ENCODE data around the gene FNIP2.

FNIP2 gene

DNA sequence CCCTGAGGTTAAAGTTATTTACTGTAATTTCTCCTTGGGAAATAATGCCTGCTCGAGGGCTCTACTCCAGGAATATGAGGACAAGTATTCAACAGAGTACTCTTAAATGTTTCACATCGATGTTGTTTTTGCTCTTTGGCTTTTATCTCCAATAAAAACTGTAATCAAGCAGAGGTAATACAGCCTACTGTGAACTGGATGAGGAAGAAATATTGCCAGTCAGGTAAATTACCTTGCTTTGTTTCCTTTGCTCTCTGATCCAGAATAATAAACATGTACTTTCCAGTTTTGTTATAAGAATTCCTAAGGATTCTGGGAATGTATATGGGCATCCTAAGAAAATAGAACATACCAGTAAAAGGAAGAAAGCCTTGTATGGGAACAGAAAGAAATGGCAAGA is 60.4 kb downstream of the FNIP2 start:
- TF ChIP-seq, protein P1, sequence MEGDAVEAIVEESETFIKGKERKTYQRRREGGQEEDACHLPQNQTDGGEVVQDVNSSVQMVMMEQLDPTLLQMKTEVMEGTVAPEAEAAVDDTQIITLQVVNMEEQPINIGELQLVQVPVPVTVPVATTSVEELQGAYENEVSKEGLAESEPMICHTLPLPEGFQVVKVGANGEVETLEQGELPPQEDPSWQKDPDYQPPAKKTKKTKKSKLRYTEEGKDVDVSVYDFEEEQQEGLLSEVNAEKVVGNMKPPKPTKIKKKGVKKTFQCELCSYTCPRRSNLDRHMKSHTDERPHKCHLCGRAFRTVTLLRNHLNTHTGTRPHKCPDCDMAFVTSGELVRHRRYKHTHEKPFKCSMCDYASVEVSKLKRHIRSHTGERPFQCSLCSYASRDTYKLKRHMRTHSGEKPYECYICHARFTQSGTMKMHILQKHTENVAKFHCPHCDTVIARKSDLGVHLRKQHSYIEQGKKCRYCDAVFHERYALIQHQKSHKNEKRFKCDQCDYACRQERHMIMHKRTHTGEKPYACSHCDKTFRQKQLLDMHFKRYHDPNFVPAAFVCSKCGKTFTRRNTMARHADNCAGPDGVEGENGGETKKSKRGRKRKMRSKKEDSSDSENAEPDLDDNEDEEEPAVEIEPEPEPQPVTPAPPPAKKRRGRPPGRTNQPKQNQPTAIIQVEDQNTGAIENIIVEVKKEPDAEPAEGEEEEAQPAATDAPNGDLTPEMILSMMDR (conservative IDR thresholded peaks at IDR 0.05; ENCODE audit: low read length), result no peak
- TF ChIP-seq EZH2phosphoT487 (IDR thresholded peaks at IDR 0.05; ENCODE audit: borderline replicate concordance), result no peak

DNA sequence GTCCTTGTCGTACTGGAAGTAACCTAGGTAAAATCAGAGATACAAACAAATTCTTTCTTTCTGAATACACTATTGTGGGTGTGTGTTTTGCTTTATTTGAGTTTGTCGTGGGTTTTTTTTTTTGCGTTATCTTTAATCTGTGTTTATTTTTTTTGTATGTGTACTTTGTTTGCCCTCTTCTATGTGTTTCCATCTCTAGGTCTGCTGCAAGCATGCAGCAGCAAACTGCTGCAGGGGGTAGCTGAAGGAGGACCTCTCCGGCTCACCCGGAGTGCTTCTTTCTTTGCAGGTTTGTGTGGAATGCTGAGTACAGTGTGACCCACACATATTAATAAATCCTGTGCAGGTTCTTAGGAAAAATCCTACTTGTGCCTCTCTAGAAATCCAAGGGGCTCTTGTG is 64.8 kb downstream of the FNIP2 start:
- Histone ChIP-seq H3K27me3 (ENCODE audit: insufficient read depth, low read length, poor library complexity, severe bottlenecking) (no peaks in the 10 kb centered on the region), H3K9me2 (replicated peaks; ENCODE audit: low read depth, low read length) (no peaks in the 10 kb centered on the region), H3K4me1 (ENCODE audit: insufficient read depth, low read length, poor library complexity, severe bottlenecking) (peaks cover under 1% of the 10 kb centered on the region), H3K4me3 (ENCODE audit: low read length, poor library complexity, severe bottlenecking) (no peak overlapping the region), H3K36me3 (ENCODE audit: insufficient read depth, low read length) (peaks cover 76% of the 10 kb centered on the region), H3K4me2 (ENCODE audit: low read depth, low read length, poor library complexity, severe bottlenecking) (no peak overlapping the region), H2AFZ (ENCODE audit: low read length) (no peak overlapping the region), H4K20me1 (ENCODE audit: insufficient read depth, low read length, poor library complexity, severe bottlenecking) (no peaks in the 10 kb centered on the region), H3K9ac (ENCODE audit: low read depth, low read length, poor library complexity, severe bottlenecking) (no peak overlapping the region), H3K9me3 (ENCODE audit: insufficient read depth, low read depth, low read length) (no peaks in the 10 kb centered on the region), H3F3A (ENCODE audit: low read depth) (no peaks in the 10 kb centered on the region), H3K79me2 (ENCODE audit: insufficient read depth, low read length) (peaks cover 4% of the 10 kb centered on the region; the same call in 1 of the 2 replicates)
- TF ChIP-seq EZH2phosphoT487 (IDR thresholded peaks at IDR 0.05; ENCODE audit: borderline replicate concordance), result no peak
- TF ChIP-seq, protein P1 (conservative IDR thresholded peaks at IDR 0.05; ENCODE audit: low read length), result no peak

More for the DNA sequence above, 60.4 kb downstream of the FNIP2 start:
- Histone ChIP-seq H3K79me2 (ENCODE audit: insufficient read depth, low read length) (peaks cover 38% of the 10 kb centered on the region), H3K4me1 (ENCODE audit: insufficient read depth, low read length, poor library complexity, severe bottlenecking) (peaks cover 44% of the 10 kb centered on the region), H3K9me2 (replicated peaks; ENCODE audit: low read depth, low read length) (no peaks in the 10 kb centered on the region), H3K27me3 (ENCODE audit: insufficient read depth, low read length, poor library complexity, severe bottlenecking) (no peaks in the 10 kb centered on the region), H3F3A (ENCODE audit: low read depth) (peaks cover 5% of the 10 kb centered on the region; the same call in 1 of the 2 replicates), H3K9me3 (ENCODE audit: insufficient read depth, low read depth, low read length) (no peaks in the 10 kb centered on the region), H3K36me3 (ENCODE audit: insufficient read depth, low read length) (peaks cover 49% of the 10 kb centered on the region), H4K20me1 (ENCODE audit: insufficient read depth, low read length, poor library complexity, severe bottlenecking) (no peaks in the 10 kb centered on the region), H3K9ac (ENCODE audit: low read depth, low read length, poor library complexity, severe bottlenecking) (no peak overlapping the region), H2AFZ (ENCODE audit: low read length) (no peak overlapping the region), H3K4me2 (ENCODE audit: low read depth, low read length, poor library complexity, severe bottlenecking) (no peak overlapping the region), H3K4me3 (ENCODE audit: low read length, poor library complexity, severe bottlenecking) (no peak overlapping the region)

DNA sequence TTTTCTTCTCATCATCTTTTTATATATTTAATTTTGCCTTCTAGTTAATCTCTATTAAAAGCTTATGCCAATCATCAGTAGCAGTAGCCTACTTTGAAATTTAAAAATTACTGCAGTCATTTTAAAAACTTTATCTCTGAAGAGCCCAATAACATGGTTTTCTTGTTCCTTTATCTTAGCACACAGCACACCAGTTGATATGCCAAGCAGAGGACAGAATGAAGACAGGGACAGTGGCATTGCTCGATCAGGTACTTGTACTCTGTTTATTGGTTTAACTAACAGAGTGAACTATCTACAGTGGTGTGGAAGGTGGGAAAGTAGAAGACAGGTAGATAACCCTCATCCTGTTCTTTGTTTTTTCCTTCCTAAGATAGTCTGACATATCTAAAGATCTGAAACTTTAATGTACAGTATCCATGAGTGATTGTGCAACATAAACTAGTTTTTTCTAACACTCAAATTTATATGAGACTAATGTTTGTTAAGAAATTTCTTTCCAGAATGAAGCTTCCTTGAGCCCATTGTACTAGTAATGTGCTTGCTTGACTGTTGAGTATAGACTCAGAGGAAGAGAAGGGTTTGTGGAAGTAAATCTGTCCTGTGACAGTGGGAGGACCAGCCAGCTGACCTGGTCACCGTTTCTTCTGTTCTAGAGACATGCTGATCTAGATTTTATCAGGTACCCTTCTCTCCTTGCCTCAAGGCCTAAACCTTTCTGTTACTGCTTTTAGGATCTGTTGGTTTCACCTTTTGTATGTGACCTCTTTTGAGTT is 66.6 kb downstream of the FNIP2 start:
- Histone ChIP-seq H4K20me1 (ENCODE audit: insufficient read depth, low read length, poor library complexity, severe bottlenecking) (no peaks in the 10 kb centered on the region), H3K79me2 (ENCODE audit: insufficient read depth, low read length) (no peaks in the 10 kb centered on the region), H3K4me1 (ENCODE audit: insufficient read depth, low read length, poor library complexity, severe bottlenecking) (no peaks in the 10 kb centered on the region), H3K9me3 (ENCODE audit: insufficient read depth, low read depth, low read length) (no peaks in the 10 kb centered on the region), H3K9me2 (replicated peaks; ENCODE audit: low read depth, low read length) (no peaks in the 10 kb centered on the region), H3K36me3 (ENCODE audit: insufficient read depth, low read length) (peaks cover 67% of the 10 kb centered on the region), H3K4me3 (ENCODE audit: low read length, poor library complexity, severe bottlenecking) (no peak overlapping the region), H2AFZ (ENCODE audit: low read length) (no peak overlapping the region), H3K4me2 (ENCODE audit: low read depth, low read length, poor library complexity, severe bottlenecking) (no peak overlapping the region), H3K27me3 (ENCODE audit: insufficient read depth, low read length, poor library complexity, severe bottlenecking) (no peaks in the 10 kb centered on the region), H3K9ac (ENCODE audit: low read depth, low read length, poor library complexity, severe bottlenecking) (no peak overlapping the region), H3F3A (ENCODE audit: low read depth) (no peaks in the 10 kb centered on the region)
- TF ChIP-seq, protein P1 (conservative IDR thresholded peaks at IDR 0.05; ENCODE audit: low read length), result no peak
- no peak for TF ChIP-seq EZH2phosphoT487 (IDR thresholded peaks at IDR 0.05; ENCODE audit: borderline replicate concordance)
